GM23338 (cell line): ENCODE measurements around the gene GSG1L. TPM values are rescaled to one million over a fixed set of nuclear protein-coding genes. Genes with fewer than 3 reads are reported as not detected.

Source experiments
- ATAC-seq: fragments of 200-7000 bp; cut with Tn5 transposase; 3 replicates; pipeline ENCODE4 v1.9.1; 2020
- DNase-seq: peaks from one replicate; pipeline ENCODE4 v3.0.0-alpha.2; 2015; ENCODE audit warnings: low spot score
- H2AFZ ChIP-seq: fragments of 200-600 bp; sonication (generic); 2 replicates; pipeline ENCODE4 v1.8.0; 2016; ENCODE audit warnings: antibody characterized with exemption, mild to moderate bottlenecking, moderate library complexity
- H3F3A ChIP-seq: fragments of 200-600 bp; sonication (generic); replicated peaks from 2 replicates; pipeline ENCODE4 v1.8.0; 2017; ENCODE audit warnings: antibody characterized with exemption, mixed run types, low read depth
- H3K27ac ChIP-seq: fragments of 200-600 bp; sonication (generic); 2 replicates; pipeline ENCODE4 v1.6.1; 2016; ENCODE audit warnings: low read depth
- H3K27me3 ChIP-seq: fragments of 200-600 bp; sonication (generic); 2 replicates; pipeline ENCODE4 v1.8.0; 2016; ENCODE audit warnings: mild to moderate bottlenecking, mixed run types, moderate library complexity; ENCODE audit not compliant: insufficient read depth
- H3K36me3 ChIP-seq: fragments of 200-600 bp; sonication (generic); 2 replicates; pipeline ENCODE4 v1.8.0; 2016; ENCODE audit warnings: mild to moderate bottlenecking; ENCODE audit not compliant: insufficient read depth
- H3K4me1 ChIP-seq: fragments of 200-600 bp; sonication (generic); 2 replicates; pipeline ENCODE4 v1.8.0; 2016; ENCODE audit warnings: mild to moderate bottlenecking, moderate library complexity; ENCODE audit not compliant: insufficient read depth
- H3K4me2 ChIP-seq: fragments of 200-600 bp; sonication (generic); 2 replicates; pipeline ENCODE4 v1.7.1; 2017; ENCODE audit warnings: mixed run types
- H3K4me3 ChIP-seq: fragments of 200-600 bp; sonication (generic); 2 replicates; pipeline ENCODE4 v1.6.1; 2016; ENCODE audit warnings: mixed run types
- H3K79me2 ChIP-seq: fragments of 200-600 bp; sonication (generic); replicated peaks from 2 replicates; pipeline ENCODE4 v1.8.0; 2017; ENCODE audit warnings: mild to moderate bottlenecking; ENCODE audit not compliant: insufficient read depth
- H3K9me2 ChIP-seq: fragments of 200-600 bp; sonication (generic); 2 replicates; pipeline ENCODE4 v1.8.0; 2017; ENCODE audit not compliant: insufficient read depth
- H4K20me1 ChIP-seq: fragments of 200-600 bp; sonication (generic); replicated peaks from 2 replicates; pipeline ENCODE4 v1.8.0; 2017; ENCODE audit warnings: mild to moderate bottlenecking; ENCODE audit not compliant: insufficient read depth
- H3K27ac Mint-ChIP-seq: 2 replicates; pipeline ENCODE4 v1.8.0; 2020; ENCODE audit warnings: inconsistent platforms, mild to moderate bottlenecking, moderate library complexity, mixed read lengths
- H3K27me3 Mint-ChIP-seq: 3 replicates; pipeline ENCODE4 v1.8.0; 2022; ENCODE audit warnings: low read depth, mild to moderate bottlenecking, moderate library complexity, mixed read lengths, inconsistent platforms; ENCODE audit not compliant: insufficient read depth, poor library complexity
- H3K36me3 Mint-ChIP-seq: 3 replicates; pipeline ENCODE4 v1.8.0; 2021; ENCODE audit warnings: low read depth, mild to moderate bottlenecking, inconsistent platforms, moderate library complexity, mixed read lengths
- H3K4me1 Mint-ChIP-seq: 3 replicates; pipeline ENCODE4 v1.8.0; 2020; ENCODE audit warnings: mild to moderate bottlenecking, inconsistent platforms, mixed read lengths
- H3K4me3 Mint-ChIP-seq: 3 replicates; pipeline ENCODE4 v1.8.0; 2021; ENCODE audit warnings: moderate library complexity, mild to moderate bottlenecking, inconsistent platforms, mixed read lengths
- H3K9me3 Mint-ChIP-seq: 3 replicates; pipeline ENCODE4 v1.8.0; 2020; ENCODE audit warnings: moderate library complexity, mild to moderate bottlenecking, inconsistent platforms, mixed read lengths
- CREB1 ChIP-seq: fragments of 250-450 bp; sonication (Bioruptor Pico); IDR thresholded peaks from 2 replicates; pipeline ENCODE4 v1.5.0; 2020; ENCODE audit warnings: low read depth, mild to moderate bottlenecking, moderate library complexity
- CTCF ChIP-seq, 2 experiments: fragments of 200-600 bp in 1 of 2; sonication (generic) in 1 of 2; conservative IDR thresholded peaks; 2 replicates each; pipeline versions ENCODE4 v1.5.1 to v1.6.1; 2016 to 2017; ENCODE audit warnings: antibody characterized with exemption in 2 of 2, low read depth in 2 of 2, mild to moderate bottlenecking in 2 of 2, moderate library complexity in 1 of 2
- ETS1 ChIP-seq: IDR thresholded peaks from 2 replicates; pipeline ENCODE4 v1.6.1; 2016; ENCODE audit warnings: antibody characterized with exemption
- EZH2 ChIP-seq: fragments of 200-600 bp; sonication (generic); IDR thresholded peaks from one replicate; pipeline ENCODE4 v1.8.0; 2017; ENCODE audit warnings: antibody characterized with exemption, mild to moderate bottlenecking, low read depth; ENCODE audit not compliant: unreplicated experiment
- JUNB ChIP-seq: IDR thresholded peaks from one replicate; pipeline ENCODE4 v1.6.1; 2016; ENCODE audit warnings: antibody characterized with exemption; ENCODE audit not compliant: unreplicated experiment
- NANOG ChIP-seq: IDR thresholded peaks from 2 replicates; pipeline ENCODE4 v1.6.1; 2016; ENCODE audit warnings: antibody characterized with exemption, borderline replicate concordance
- POLR2AphosphoS5 ChIP-seq: IDR thresholded peaks from 2 replicates; pipeline ENCODE4 v1.6.1; 2016; ENCODE audit warnings: antibody characterized with exemption, low read depth
- REST ChIP-seq: IDR thresholded peaks from one replicate; pipeline ENCODE4 v1.6.1; 2018; ENCODE audit warnings: antibody characterized with exemption; ENCODE audit not compliant: unreplicated experiment
- STAT1 ChIP-seq: IDR thresholded peaks from one replicate; pipeline ENCODE4 v1.6.1; 2016; ENCODE audit warnings: antibody characterized with exemption; ENCODE audit not compliant: unreplicated experiment
- ZNF114 ChIP-seq: fragments of 250-450 bp; sonication (Bioruptor Pico); IDR thresholded peaks from 2 replicates; pipeline ENCODE4 v1.5.0; 2020; ENCODE audit warnings: mild to moderate bottlenecking, moderate library complexity
- ZNF331 ChIP-seq: fragments of 250-450 bp; sonication (Bioruptor Pico); IDR thresholded peaks from 2 replicates; pipeline ENCODE4 v1.5.0; 2020; ENCODE audit warnings: low read depth, mild to moderate bottlenecking, moderate library complexity
- polyA plus RNA-seq: library from polyadenylated mRNA; unstranded; fragments of >200 nt; fragmentation: Nextera tagmentation; extraction: Ambion mirVana; gene quantifications from 2 replicates; pipeline ENCODE4 v1.2.1, GENCODE V29; 2016
- total RNA-seq: library from RNA; depleted of rRNA; stranded (reverse); fragments of >200 nt; shearing (Covaris generic); gene quantifications from 2 replicates; pipeline ENCODE4 v1.2.3, GENCODE V29; 2014

Gene GSG1L
- total and polyA plus RNA-seq, 2 experiments from 2014 or later: 0.36 to 0.63 TPM

- TF ChIP-seq REST (no peak), STAT1 (no peak), ZNF114 (CRISPR knock-in tag) (no peak), ETS1 (no peak), ZNF331 (CRISPR knock-in tag) (no peak), POLR2AphosphoS5 (no peak)
These were observed 52.8 kb downstream of the GSG1L start (continued) for GRCh38 chr16:28010671-28011070.

GRCh38 chr16:28009586-28010373 is 53.7 kb downstream of the GSG1L start:
- no peaks in the 10 kb centered on the region for H3K27me3 ChIP-seq
- no peak overlapping the region for H2AFZ ChIP-seq
- no peaks in the 10 kb centered on the region for H3K9me3 Mint-ChIP-seq
- H3K4me3 ChIP-seq: no peak overlapping the region
- no peak overlapping the region for H3K4me2 ChIP-seq
- no peak overlapping the region for H3K4me3 Mint-ChIP-seq
- no peaks in the 10 kb centered on the region; the same call in 2 of the 3 replicates for H3K36me3 Mint-ChIP-seq
- H3K4me1 Mint-ChIP-seq: no peaks in the 10 kb centered on the region
- H3K27ac Mint-ChIP-seq: no peak overlapping the region
- DNase-seq: no peak
- ATAC-seq: no peak
- H3K27me3 Mint-ChIP-seq: peaks cover 10% of the 10 kb centered on the region
- H3K9me2 ChIP-seq: no peaks in the 10 kb centered on the region
- H4K20me1 ChIP-seq: no peaks in the 10 kb centered on the region
- no peaks in the 10 kb centered on the region for H3F3A ChIP-seq
- H3K79me2 ChIP-seq: no peaks in the 10 kb centered on the region
- H3K4me1 ChIP-seq: no peaks in the 10 kb centered on the region
- no peaks in the 10 kb centered on the region for H3K36me3 ChIP-seq
- H3K27ac ChIP-seq: no peak overlapping the region
- TF ChIP-seq ETS1 (no peak), CTCF (conservative IDR thresholded peaks at IDR 0.05; ENCODE audit: low read depth in 2 of 2) (no peak), EZH2 (no peak), ZNF331 (CRISPR knock-in tag) (no peak), CREB1 (CRISPR knock-in tag) (no peak), REST (no peak), NANOG (no peak), STAT1 (no peak), JUNB (no peak)
